Measurements from ENCODE around the gene ANKFN1. TPM values are rescaled to one million over a fixed set of nuclear protein-coding genes. Genes with fewer than 3 reads are reported as not detected.

ANKFN1 gene, protein sequence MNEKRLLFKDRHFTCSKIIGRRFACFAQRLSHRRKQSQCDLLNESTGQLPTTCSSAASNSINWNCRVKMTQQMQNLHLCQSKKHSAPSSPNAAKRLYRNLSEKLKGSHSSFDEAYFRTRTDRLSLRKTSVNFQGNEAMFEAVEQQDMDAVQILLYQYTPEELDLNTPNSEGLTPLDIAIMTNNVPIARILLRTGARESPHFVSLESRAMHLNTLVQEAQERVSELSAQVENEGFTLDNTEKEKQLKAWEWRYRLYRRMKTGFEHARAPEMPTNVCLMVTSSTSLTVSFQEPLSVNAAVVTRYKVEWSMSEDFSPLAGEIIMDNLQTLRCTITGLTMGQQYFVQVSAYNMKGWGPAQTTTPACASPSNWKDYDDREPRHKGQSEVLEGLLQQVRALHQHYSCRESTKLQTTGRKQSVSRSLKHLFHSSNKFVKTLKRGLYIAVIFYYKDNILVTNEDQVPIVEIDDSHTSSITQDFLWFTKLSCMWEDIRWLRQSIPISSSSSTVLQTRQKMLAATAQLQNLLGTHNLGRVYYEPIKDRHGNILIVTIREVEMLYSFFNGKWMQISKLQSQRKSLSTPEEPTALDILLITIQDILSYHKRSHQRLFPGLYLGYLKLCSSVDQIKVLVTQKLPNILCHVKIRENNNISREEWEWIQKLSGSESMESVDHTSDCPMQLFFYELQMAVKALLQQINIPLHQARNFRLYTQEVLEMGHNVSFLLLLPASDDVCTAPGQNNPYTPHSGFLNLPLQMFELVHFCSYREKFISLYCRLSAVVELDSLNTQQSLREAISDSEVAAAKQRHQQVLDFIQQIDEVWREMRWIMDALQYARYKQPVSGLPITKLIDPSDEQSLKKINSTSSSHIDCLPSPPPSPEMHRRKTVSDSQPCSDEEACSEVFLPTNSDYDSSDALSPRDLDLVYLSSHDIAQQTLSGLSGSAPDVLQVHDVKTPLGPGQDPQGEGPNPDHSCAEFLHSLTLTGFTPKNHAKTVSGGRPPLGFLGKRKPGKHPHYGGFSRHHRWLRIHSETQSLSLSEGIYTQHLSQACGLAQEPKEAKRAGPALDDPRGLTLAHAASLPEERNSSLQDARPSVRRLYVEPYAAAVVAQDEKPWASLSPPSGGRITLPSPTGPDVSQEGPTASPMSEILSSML
- 1 to 10 TPM in 1 of 2 donors, under 1 TPM in 1; 0.52 to 1.8 TPM for total RNA-seq
- polyA plus RNA-seq (ENCODE audit: insufficient read length in 6 of 6), result 1 to 10 TPM in 1 of 6 donors, under 1 TPM in 5; 0.13 to 1.1 (median 0.59) TPM
- long read RNA-seq, donor 1, result 0 reads
- long read RNA-seq, donor 2, result 0 reads
- long read RNA-seq, donor 3, result 0 reads
- long read RNA-seq, donor 4, result 0 reads
- long read RNA-seq, donor 5, result 0 reads
- long read RNA-seq, donor 6, result 0 reads
- long read RNA-seq, donor 7, result 0 reads
- long read RNA-seq, donor 8, result 0 reads
- long read RNA-seq, donor 9, result 0 reads
- long read RNA-seq, donor 10, partial matches to known transcripts, result 0 of 1 reads
- long read RNA-seq, donor 10, other reads (novel, unspliced or antisense), result 1 of 1 reads
- long read RNA-seq, donor 11, result 0 reads
- long read RNA-seq, donor 12, result 0 reads

DNA sequence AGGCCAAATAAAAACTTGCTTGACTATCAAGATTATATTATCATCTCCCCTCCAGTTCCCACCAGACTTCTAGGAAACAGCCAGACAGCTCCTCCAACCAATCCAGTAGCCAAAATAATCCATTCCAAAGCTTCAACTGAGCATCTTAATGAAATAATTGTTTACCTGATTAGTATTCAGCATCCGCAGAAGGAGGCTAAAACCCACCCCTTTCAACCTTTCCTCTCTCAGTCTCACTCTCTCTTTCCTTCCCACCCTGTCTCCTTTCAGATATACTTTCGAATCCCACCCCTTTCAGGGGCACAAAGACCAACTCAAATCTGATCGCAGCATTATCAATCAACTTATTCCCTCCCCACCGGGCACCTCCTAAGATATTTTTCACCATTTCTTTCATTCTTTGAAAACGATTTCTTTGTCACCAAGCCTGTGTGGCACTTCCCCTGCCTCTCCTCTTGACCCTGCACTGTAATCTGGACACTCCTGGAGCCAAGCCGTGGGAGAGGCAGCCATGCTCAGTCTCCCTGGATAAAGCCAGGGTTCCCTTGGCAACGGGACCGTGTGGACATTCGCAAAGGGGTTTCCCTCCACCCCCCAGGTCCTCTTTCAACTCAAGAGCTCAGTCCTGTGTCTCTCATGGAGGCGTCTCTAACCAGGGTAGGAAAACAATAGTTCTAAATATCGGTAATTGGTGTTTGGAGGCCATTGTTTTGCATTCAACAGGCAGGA, at the start of gene ANKFN1:
Gene ANKFN1, plus strand, starts transcription at position 602 of the 729 bp plus-strand sequence. CDS start 59,193 bp downstream, outside the sequence.
- no peak for TF ChIP-seq CTCF (IDR thresholded peaks at IDR 0.05)
- DNase-seq (no peak), ATAC-seq (no peak)
- no peak within 1 kb of the TSS for H3K4me3 ChIP-seq
- H3K27ac ChIP-seq, result no peak within 1 kb of the TSS
- H3K4me1 ChIP-seq, result no peaks in the 10 kb centered on the region
- intact Hi-C loops (cut with DNase I), result no loop called here
- no peaks in the 10 kb centered on the region for H3K9me3 ChIP-seq
- H3K27me3 ChIP-seq, result no peaks in the 10 kb centered on the region
- H3K36me3 ChIP-seq, result no peaks in the 10 kb centered on the region

DNA sequence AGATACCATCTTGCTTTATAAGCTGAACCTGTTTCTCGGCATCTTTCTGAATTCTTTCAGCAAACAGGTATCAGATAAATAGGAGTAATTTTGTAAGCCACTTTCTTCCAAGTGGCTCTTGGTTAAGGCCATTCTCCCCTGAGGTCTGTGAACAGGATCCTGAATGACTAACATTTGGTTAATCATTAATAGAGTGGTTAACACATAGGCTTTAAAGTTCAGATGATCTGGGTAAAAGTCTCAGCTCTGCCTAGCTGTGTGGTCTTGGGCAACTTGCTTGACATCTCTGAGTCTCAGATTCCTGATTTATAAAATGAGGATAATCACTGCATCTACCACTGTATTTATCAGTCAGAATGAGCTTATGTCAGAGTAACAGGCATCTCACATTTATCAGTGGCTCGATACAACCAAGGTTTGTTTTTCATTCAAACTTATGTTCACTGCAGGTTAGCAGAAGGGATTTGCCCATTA, 44.4 kb upstream of the ANKFN1 start:
- intact Hi-C loops (cut with DNase I), result no loop called here
- no peak for TF ChIP-seq CTCF (IDR thresholded peaks at IDR 0.05)
- peak in 1 of 4 donors; percentile 38 for DNase-seq
- ATAC-seq, result peak; percentile 73
- Histone ChIP-seq H3K4me1 (peaks cover 0 to 23% of the 10 kb centered on the region in 2 donors), H3K27ac (peak overlapping the region in 1 of 2 donors; percentile 23), H3K4me3 (no peak overlapping the region), H3K9me3 (no peaks in the 10 kb centered on the region), H3K36me3 (no peaks in the 10 kb centered on the region), H3K27me3 (no peaks in the 10 kb centered on the region)

DNA sequence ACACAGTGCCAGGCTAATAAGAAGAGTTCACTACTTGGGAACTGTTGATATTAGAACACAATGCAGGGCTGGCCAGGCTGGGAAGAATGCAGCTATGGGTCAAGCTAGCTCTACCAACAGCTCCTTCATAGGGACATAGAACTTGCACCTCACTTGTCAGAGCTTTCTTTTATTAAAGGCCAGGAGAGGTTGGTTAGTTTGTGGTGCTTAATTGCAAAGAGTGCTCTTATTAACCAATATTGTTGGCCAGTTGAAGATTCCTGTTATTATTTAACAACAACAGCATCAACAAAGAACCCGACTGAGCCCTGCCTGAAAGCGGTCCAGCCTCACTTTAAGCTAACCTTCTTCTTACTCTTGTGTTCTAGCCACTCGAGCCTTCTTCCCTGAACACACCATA, 43.4 kb upstream of the ANKFN1 start:
- ATAC-seq, result peak; percentile 15
- no peaks in the 10 kb centered on the region for H3K9me3 ChIP-seq
- H3K27ac ChIP-seq, result no peak overlapping the region
- no peak for TF ChIP-seq CTCF (IDR thresholded peaks at IDR 0.05)
- DNase-seq, result no peak
- no peak overlapping the region for H3K4me3 ChIP-seq
- intact Hi-C loops (cut with DNase I), result no loop called here
- no peaks in the 10 kb centered on the region for H3K36me3 ChIP-seq
- peaks cover 0 to 23% of the 10 kb centered on the region in 2 donors for H3K4me1 ChIP-seq
- H3K27me3 ChIP-seq, result no peaks in the 10 kb centered on the region

GRCh38 chr17:56110463-56111135, 42.7 kb upstream of the ANKFN1 start:
- DNase-seq (peak in 2 of 4 donors; percentile 75 to 76), ATAC-seq (peak; percentile 88)
- Histone ChIP-seq H3K36me3 (no peaks in the 10 kb centered on the region), H3K27ac (peak overlapping the region; percentile 51 to 61), H3K9me3 (no peaks in the 10 kb centered on the region), H3K4me3 (no peak overlapping the region), H3K4me1 (peaks cover 0 to 23% of the 10 kb centered on the region in 2 donors), H3K27me3 (no peaks in the 10 kb centered on the region)
- intact Hi-C loops (cut with DNase I), result no loop called here
- no peak for TF ChIP-seq CTCF (IDR thresholded peaks at IDR 0.05)
